DND-41 (cell line): ENCODE data around the gene ANKRD31.
"Not testable (repeated sequence)": the region's sequence is repeated elsewhere in the genome, so short reads cannot be mapped to it uniquely, and the experiment has no call there.

Source experiments
- ATAC-seq: fragments of 200-7000 bp; cut with Tn5 transposase; 3 replicates; pipeline ENCODE4 v1.9.1; 2021; ENCODE audit warnings: low read depth; ENCODE audit not compliant: insufficient read depth
- DNase-seq: peaks from one replicate; pipeline ENCODE4 v3.0.0-alpha.2; 2020
- H2AFZ ChIP-seq: 2 replicates; pipeline ENCODE4 v1.6.0; 2012; ENCODE audit warnings: low read depth, low read length
- H3K27ac ChIP-seq: 2 replicates; pipeline ENCODE4 v1.5.1; 2012; ENCODE audit warnings: low read length, inconsistent platforms
- H3K27me3 ChIP-seq: fragments of 200-600 bp; sonication (generic); 2 replicates; pipeline ENCODE4 v1.6.0; 2012; ENCODE audit warnings: low read length, mild to moderate bottlenecking, inconsistent platforms; ENCODE audit not compliant: insufficient read depth, poor library complexity
- H3K36me3 ChIP-seq: 2 replicates; pipeline ENCODE4 v1.5.1; 2012; ENCODE audit warnings: low read length, inconsistent platforms; ENCODE audit not compliant: insufficient read depth
- H3K4me1 ChIP-seq: 2 replicates; pipeline ENCODE4 v1.5.1; 2012; ENCODE audit warnings: mild to moderate bottlenecking, low read length; ENCODE audit not compliant: insufficient read depth
- H3K4me2 ChIP-seq: 2 replicates; pipeline ENCODE4 v1.6.0; 2012; ENCODE audit warnings: mild to moderate bottlenecking, moderate library complexity, low read length, inconsistent platforms; ENCODE audit not compliant: insufficient read depth
- H3K4me3 ChIP-seq, 2 experiments: fragments of 200-600 bp in 1 of 2; shearing (Covaris generic) in 1 of 2; 2 replicates each; pipeline ENCODE4 v1.5.1; 2012 to 2016; ENCODE audit warnings: inconsistent platforms in 2 of 2, low read length in 2 of 2, mild to moderate bottlenecking in 2 of 2, low read depth in 1 of 2, moderate library complexity in 1 of 2
- H3K79me2 ChIP-seq: 2 replicates; pipeline ENCODE4 v1.6.0; 2012; ENCODE audit warnings: low read length, inconsistent platforms; ENCODE audit not compliant: insufficient read depth
- H3K9ac ChIP-seq: 2 replicates; pipeline ENCODE4 v1.6.0; 2012; ENCODE audit warnings: low read depth, mild to moderate bottlenecking, inconsistent platforms, low read length, moderate library complexity
- H3K9me3 ChIP-seq: 2 replicates; pipeline ENCODE4 v1.5.1; 2012; ENCODE audit warnings: low read length, moderate library complexity, mild to moderate bottlenecking, inconsistent platforms; ENCODE audit not compliant: insufficient read depth, severe bottlenecking
- H4K20me1 ChIP-seq: 2 replicates; pipeline ENCODE4 v1.6.0; 2012; ENCODE audit warnings: low read length; ENCODE audit not compliant: insufficient read depth
- EZH2 ChIP-seq: IDR thresholded peaks from 3 replicates; pipeline ENCODE4 v1.6.1; 2012; ENCODE audit warnings: borderline replicate concordance, low read depth, mild to moderate bottlenecking, moderate library complexity, low read length, inconsistent platforms; ENCODE audit not compliant: severe bottlenecking
- TF ChIP-seq, protein P1 (sequence below): IDR thresholded peaks from 2 replicates; pipeline ENCODE4 v1.5.1; 2012; ENCODE audit warnings: borderline replicate concordance, low read length, moderate library complexity, mild to moderate bottlenecking; ENCODE audit not compliant: poor library complexity, severe bottlenecking; ENCODE audit errors: extremely low read depth

The ANKRD31 gene

DNA sequence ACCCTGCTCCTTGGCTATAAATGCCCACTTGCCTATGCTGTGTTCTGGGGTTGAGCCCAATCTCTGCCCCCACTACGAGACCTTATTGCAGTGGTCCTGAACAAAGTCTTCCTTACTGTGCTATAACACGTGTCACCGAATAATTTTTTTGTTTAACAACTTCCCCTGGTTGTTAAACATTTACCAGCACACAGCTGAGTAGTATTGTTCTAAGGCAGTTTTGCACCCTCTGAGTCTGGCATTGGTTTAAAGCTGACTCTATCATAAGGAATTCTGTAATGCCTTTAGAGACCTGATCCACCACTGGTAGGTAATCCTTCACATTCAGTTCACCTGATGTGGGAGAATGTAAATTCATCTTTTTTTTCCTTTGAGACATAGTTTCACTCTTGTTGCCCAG is 25.6 kb upstream of the ANKRD31 start:
- Histone ChIP-seq H3K79me2 (no peaks in the 10 kb centered on the region), H3K4me2 (no peak overlapping the region), H3K4me1 (no peaks in the 10 kb centered on the region), H3K27me3 (no peaks in the 10 kb centered on the region), H3K9ac (no peak overlapping the region), H3K4me3 (no peak overlapping the region), H3K9me3 (no peaks in the 10 kb centered on the region), H4K20me1 (no peaks in the 10 kb centered on the region), H3K36me3 (no peaks in the 10 kb centered on the region), H3K27ac (no peak overlapping the region), H2AFZ (no peak overlapping the region)
- TF ChIP-seq, protein P1, sequence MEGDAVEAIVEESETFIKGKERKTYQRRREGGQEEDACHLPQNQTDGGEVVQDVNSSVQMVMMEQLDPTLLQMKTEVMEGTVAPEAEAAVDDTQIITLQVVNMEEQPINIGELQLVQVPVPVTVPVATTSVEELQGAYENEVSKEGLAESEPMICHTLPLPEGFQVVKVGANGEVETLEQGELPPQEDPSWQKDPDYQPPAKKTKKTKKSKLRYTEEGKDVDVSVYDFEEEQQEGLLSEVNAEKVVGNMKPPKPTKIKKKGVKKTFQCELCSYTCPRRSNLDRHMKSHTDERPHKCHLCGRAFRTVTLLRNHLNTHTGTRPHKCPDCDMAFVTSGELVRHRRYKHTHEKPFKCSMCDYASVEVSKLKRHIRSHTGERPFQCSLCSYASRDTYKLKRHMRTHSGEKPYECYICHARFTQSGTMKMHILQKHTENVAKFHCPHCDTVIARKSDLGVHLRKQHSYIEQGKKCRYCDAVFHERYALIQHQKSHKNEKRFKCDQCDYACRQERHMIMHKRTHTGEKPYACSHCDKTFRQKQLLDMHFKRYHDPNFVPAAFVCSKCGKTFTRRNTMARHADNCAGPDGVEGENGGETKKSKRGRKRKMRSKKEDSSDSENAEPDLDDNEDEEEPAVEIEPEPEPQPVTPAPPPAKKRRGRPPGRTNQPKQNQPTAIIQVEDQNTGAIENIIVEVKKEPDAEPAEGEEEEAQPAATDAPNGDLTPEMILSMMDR = no peak
- TF ChIP-seq EZH2 = no peak
- ATAC-seq (no peak), DNase-seq (no peak)

DNA sequence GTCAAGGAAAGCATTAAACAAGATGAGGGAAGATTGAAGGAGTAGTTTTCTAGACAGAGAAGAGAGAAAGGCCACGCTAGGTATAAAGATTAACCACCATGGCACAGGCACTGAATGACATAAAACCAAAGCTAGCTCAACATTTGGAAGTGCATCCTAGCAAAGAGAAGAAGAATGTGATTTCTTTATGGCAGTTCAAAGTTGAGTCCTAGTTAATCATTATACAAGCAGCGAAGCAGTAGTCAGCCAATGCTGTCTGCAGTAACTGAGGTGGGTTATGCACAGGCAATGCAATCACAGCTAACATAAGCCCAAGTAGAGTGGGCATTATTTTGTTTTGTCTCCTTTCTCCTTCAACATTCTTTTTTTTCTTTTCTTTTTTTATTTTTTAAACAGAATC is 24.0 kb upstream of the ANKRD31 start:
- Histone ChIP-seq H3K4me2 (no peak overlapping the region), H3K27me3 (no peaks in the 10 kb centered on the region), H3K79me2 (no peaks in the 10 kb centered on the region), H4K20me1 (no peaks in the 10 kb centered on the region), H3K9me3 (no peaks in the 10 kb centered on the region), H2AFZ (no peak overlapping the region), H3K4me1 (no peaks in the 10 kb centered on the region), H3K27ac (no peak overlapping the region), H3K9ac (no peak overlapping the region), H3K4me3 (no peak overlapping the region), H3K36me3 (no peaks in the 10 kb centered on the region)
- no peak for TF ChIP-seq EZH2
- TF ChIP-seq, protein P1 = no peak
- ATAC-seq = no peak
- DNase-seq = no peak

DNA sequence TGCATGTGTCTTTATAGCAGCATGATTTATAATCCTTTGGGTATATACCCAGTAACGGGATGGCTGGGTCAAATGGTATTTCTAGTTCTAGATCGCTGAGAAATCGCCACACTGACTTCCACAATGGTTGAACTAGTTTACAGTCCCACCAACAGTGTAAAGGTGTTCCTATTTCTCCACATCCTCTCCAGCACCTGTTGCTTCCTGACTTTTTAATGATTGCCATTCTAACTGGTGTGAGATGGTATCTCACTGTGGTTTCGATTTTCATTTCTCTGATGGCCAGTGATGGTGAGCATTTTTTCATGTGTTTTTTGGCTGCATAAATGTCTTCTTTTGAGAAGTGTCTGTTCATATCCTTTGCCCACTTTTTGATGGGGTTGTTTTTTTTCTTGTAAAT is 13.8 kb upstream of the ANKRD31 start:
- not testable (repeated sequence) for H3K27ac ChIP-seq, H3K27me3 ChIP-seq, ATAC-seq, DNase-seq, H3K9me3 ChIP-seq, H2AFZ ChIP-seq, H3K4me1 ChIP-seq, H3K79me2 ChIP-seq, H3K36me3 ChIP-seq, H4K20me1 ChIP-seq, H3K4me2 ChIP-seq, H3K9ac ChIP-seq, H3K4me3 ChIP-seq

DNA sequence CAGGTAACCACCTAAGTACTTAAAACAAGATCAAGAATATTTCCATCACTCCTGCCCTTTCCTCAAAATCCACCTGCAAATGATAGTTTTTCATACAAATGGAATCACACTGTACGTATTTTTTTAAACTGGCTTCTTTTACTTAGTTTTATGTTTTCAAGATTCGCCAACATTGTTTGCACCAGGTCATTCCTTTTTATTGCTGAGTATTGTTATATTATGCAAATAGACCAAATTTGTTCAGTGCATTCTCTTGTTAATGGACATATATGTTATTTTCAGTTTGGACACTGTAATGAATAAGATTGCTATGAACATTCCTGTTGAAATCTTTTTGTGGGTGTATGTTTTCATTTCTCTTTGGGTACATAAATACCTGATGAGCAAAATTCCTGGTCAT is 8.3 kb upstream of the ANKRD31 start:
- H2AFZ ChIP-seq = no peak overlapping the region
- no peaks in the 10 kb centered on the region for H3K4me1 ChIP-seq
- ATAC-seq (no peak), DNase-seq (no peak)
- no peaks in the 10 kb centered on the region for H3K36me3 ChIP-seq
- H3K79me2 ChIP-seq = no peaks in the 10 kb centered on the region
- no peak overlapping the region for H3K4me2 ChIP-seq
- H3K4me3 ChIP-seq = no peak overlapping the region
- no peaks in the 10 kb centered on the region for H4K20me1 ChIP-seq
- no peaks in the 10 kb centered on the region for H3K27me3 ChIP-seq
- no peak overlapping the region for H3K27ac ChIP-seq
- TF ChIP-seq EZH2 = no peak
- TF ChIP-seq, protein P1 = no peak
- no peak overlapping the region for H3K9ac ChIP-seq
- H3K9me3 ChIP-seq = no peaks in the 10 kb centered on the region
